ENCODE data around the gene MYOD1. TPM values are rescaled to one million over a fixed set of nuclear protein-coding genes. Genes with fewer than 3 reads are reported as not detected.

The MYOD1 gene
- total RNA-seq (2021; ENCODE audit: unreplicated experiment) = not detected
- not detected in 2 replicates for polyA plus RNA-seq (2012)
- Bru-seq, nascent RNA = not detected
- not detected for BruChase-seq, experiment 1, labeled RNA remaining after a 6-hour chase
- BruChase-seq, experiment 2, labeled RNA remaining after a 2-hour chase = not detected
- long read RNA-seq = 0 reads

GRCh38 chr11:17719028-17719937 is at the start of gene MYOD1:
TSS of gene MYOD1 (plus strand) at chr11:17719571. CDS start at chr11:17719783, 212 bp downstream.
- ChIA-PET CTCF (interaction anchor here (1.1 kb wide), 1 partner anchor 11 kb away, joined by 4 read pairs; no protein-coding TSS in a partner anchor), POLR2A (no interaction called here), RAD21 (ENCODE audit: low non-redundant PET in 1 of 2, low total read pairs in 2 of 2, uncharacterized antibody in 2 of 2, unreplicated experiment in 2 of 2) (no interaction called here)
- H3K9me3 ChIP-seq (ENCODE audit: control insufficient read depth in 1 of 2, insufficient read depth in 1 of 2, low read depth in 1 of 2, low read length in 2 of 2) = no peaks in the 10 kb centered on the region
- no peak within 1 kb of the TSS for H3K9ac ChIP-seq (ENCODE audit: low read length)
- TF ChIP-seq TCF7L2 (IDR thresholded peaks at IDR 0.05; ENCODE audit: borderline replicate concordance, extremely low read depth, insufficient read depth, insufficient read length) (no peak), ELF1 (IDR thresholded peaks at IDR 0.05; ENCODE audit: borderline replicate concordance, low read depth) (no peak), SRF (IDR thresholded peaks at IDR 0.05; ENCODE audit: low read depth) (no peak), MAX (IDR thresholded peaks at IDR 0.05) (no peak), REST (IDR thresholded peaks at IDR 0.05; ENCODE audit: low read depth) (no peak), POLR2A (IDR thresholded peaks at IDR 0.05; ENCODE audit: borderline replicate concordance, extremely low read depth, insufficient read depth, insufficient read length) (no peak), EZH2 (IDR thresholded peaks at IDR 0.05) (no peak), SP1 (IDR thresholded peaks at IDR 0.05; ENCODE audit: low read depth) (no peak), ZFX (IDR thresholded peaks at IDR 0.05) (no peak), JUND (IDR thresholded peaks at IDR 0.05) (no peak), ATF3 (IDR thresholded peaks at IDR 0.05) (no peak), FOSL1 (IDR thresholded peaks at IDR 0.05; ENCODE audit: low read depth) (no peak), ZBTB33 (IDR thresholded peaks at IDR 0.05; ENCODE audit: extremely low read depth, insufficient replicate concordance, low read length) (no peak), CBX3 (IDR thresholded peaks at IDR 0.05; ENCODE audit: low read depth) (no peak), POLR2AphosphoS5 (IDR thresholded peaks at IDR 0.05; ENCODE audit: low read depth, low read length) (no peak), YY1 (IDR thresholded peaks at IDR 0.05; ENCODE audit: extremely low read depth, insufficient replicate concordance, low read depth, low read length) (no peak), SIN3A (IDR thresholded peaks at IDR 0.05; ENCODE audit: low read depth) (no peak), EZH2phosphoT487 (IDR thresholded peaks at IDR 0.05; ENCODE audit: borderline replicate concordance) (no peak), CEBPB (IDR thresholded peaks at IDR 0.05; ENCODE audit: low read depth) (no peak), RAD21 (IDR thresholded peaks at IDR 0.05; ENCODE audit: low read depth) (no peak)
- H3K4me3 ChIP-seq (replicated peaks in 1 of 2; ENCODE audit: low read depth in 1 of 2, low read length in 2 of 2) = no peak within 1 kb of the TSS
- no peak within 1 kb of the TSS for H3K27ac ChIP-seq (ENCODE audit: low read depth, low read length)
- intact Hi-C loops (cut with micrococcal nuclease) = no loop called here
- ATAC-seq (no peak), DNase-seq (ENCODE audit: low read depth, low spot score) (no peak)
- no TSS peak for BruUV-seq (replicated peaks)
- peaks cover 2 to 10% of the 10 kb centered on the region in 2 experiments; a peak in 3 of 4 replicates for H3K4me1 ChIP-seq (ENCODE audit: control insufficient read depth in 1 of 2, insufficient read depth in 2 of 2, low read length in 2 of 2)
- no peaks in the 10 kb centered on the region for H4K20me1 ChIP-seq (ENCODE audit: insufficient read depth)
- H3K79me2 ChIP-seq (ENCODE audit: insufficient read depth, low read length) = no peaks in the 10 kb centered on the region
- H3K27me3 ChIP-seq (ENCODE audit: insufficient read depth, low read length) = peaks cover 17% of the 10 kb centered on the region; the same call in 1 of the 2 replicates
- H3K4me2 ChIP-seq (ENCODE audit: low read length) = no peak within 1 kb of the TSS
- no peaks in the 10 kb centered on the region for H3K36me3 ChIP-seq (ENCODE audit: control insufficient read depth in 1 of 2, insufficient read depth in 2 of 2, low read length in 2 of 2)
- H3K9me2 ChIP-seq (ENCODE audit: insufficient read depth) = no peaks in the 10 kb centered on the region
- no peak within 1 kb of the TSS for H2AFZ ChIP-seq (ENCODE audit: low read depth, low read length, poor library complexity, severe bottlenecking)
